ENCODE measurements around the gene SH3BP4. TPM values are rescaled to one million over a fixed set of nuclear protein-coding genes. Genes with fewer than 3 reads are reported as not detected.

SH3BP4 gene
- total RNA-seq, 1 donor = 121 TPM

DNA sequence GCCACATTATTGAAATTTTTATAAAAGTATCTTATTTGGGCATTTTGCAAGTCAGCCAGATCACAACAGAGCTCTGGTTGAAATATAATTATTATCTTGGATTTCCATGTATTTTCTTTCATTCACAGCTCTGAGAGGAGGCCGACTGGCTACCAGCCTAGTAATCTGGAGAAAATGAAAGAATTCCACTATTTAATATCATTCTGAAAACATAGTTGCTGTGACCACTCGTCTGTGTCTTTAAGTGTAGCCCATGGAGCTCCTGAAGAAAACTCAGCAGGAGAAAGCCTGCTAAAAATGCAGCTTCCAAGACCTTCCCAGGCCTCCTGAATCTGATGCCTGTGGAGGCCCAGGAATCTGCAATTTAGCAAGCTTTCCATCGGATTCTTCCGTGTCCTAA, 114.7 kb downstream of the SH3BP4 start:
- H3K36me3 ChIP-seq (ENCODE audit: insufficient read depth, low read length) = no peaks in the 10 kb centered on the region
- DNase-seq (ENCODE audit: insufficient read length, low spot score, missing footprints) = no peak
- no peaks in the 10 kb centered on the region for H3K27me3 ChIP-seq (ENCODE audit: insufficient read depth, low read length)
- no peaks in the 10 kb centered on the region for H4K20me1 ChIP-seq (ENCODE audit: insufficient read depth, low read length)
- no peak overlapping the region for H3K4me3 ChIP-seq (ENCODE audit: insufficient read depth, low read length)
- H3K4me1 ChIP-seq (ENCODE audit: insufficient read depth, low read length) = no peaks in the 10 kb centered on the region
- H2AFZ ChIP-seq (ENCODE audit: low read length) = no peak overlapping the region
- no peaks in the 10 kb centered on the region for H3K9me3 ChIP-seq (ENCODE audit: low read depth, low read length)
- TF ChIP-seq, protein P1, sequence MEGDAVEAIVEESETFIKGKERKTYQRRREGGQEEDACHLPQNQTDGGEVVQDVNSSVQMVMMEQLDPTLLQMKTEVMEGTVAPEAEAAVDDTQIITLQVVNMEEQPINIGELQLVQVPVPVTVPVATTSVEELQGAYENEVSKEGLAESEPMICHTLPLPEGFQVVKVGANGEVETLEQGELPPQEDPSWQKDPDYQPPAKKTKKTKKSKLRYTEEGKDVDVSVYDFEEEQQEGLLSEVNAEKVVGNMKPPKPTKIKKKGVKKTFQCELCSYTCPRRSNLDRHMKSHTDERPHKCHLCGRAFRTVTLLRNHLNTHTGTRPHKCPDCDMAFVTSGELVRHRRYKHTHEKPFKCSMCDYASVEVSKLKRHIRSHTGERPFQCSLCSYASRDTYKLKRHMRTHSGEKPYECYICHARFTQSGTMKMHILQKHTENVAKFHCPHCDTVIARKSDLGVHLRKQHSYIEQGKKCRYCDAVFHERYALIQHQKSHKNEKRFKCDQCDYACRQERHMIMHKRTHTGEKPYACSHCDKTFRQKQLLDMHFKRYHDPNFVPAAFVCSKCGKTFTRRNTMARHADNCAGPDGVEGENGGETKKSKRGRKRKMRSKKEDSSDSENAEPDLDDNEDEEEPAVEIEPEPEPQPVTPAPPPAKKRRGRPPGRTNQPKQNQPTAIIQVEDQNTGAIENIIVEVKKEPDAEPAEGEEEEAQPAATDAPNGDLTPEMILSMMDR (IDR thresholded peaks at IDR 0.05; ENCODE audit: extremely low read depth, low read depth, low read length) = no peak
- H3K27ac ChIP-seq (ENCODE audit: low read depth, low read length) = no peak overlapping the region
- no peak overlapping the region for H3K4me2 ChIP-seq (ENCODE audit: insufficient read depth, low read length)
- no peaks in the 10 kb centered on the region for H3K79me2 ChIP-seq (ENCODE audit: insufficient read depth, low read length)

GRCh38 chr2:235066895-235067294, 115.1 kb downstream of the SH3BP4 start:
- H3K4me2 ChIP-seq (ENCODE audit: insufficient read depth, low read length) = no peak overlapping the region
- DNase-seq (ENCODE audit: insufficient read length, low spot score, missing footprints) = no peak
- no peak overlapping the region for H3K27ac ChIP-seq (ENCODE audit: low read depth, low read length)
- H3K79me2 ChIP-seq (ENCODE audit: insufficient read depth, low read length) = no peaks in the 10 kb centered on the region
- H3K36me3 ChIP-seq (ENCODE audit: insufficient read depth, low read length) = no peaks in the 10 kb centered on the region
- no peaks in the 10 kb centered on the region for H3K4me1 ChIP-seq (ENCODE audit: insufficient read depth, low read length)
- H4K20me1 ChIP-seq (ENCODE audit: insufficient read depth, low read length) = no peaks in the 10 kb centered on the region
- H3K4me3 ChIP-seq (ENCODE audit: insufficient read depth, low read length) = no peak overlapping the region
- H2AFZ ChIP-seq (ENCODE audit: low read length) = no peak overlapping the region
- H3K27me3 ChIP-seq (ENCODE audit: insufficient read depth, low read length) = no peaks in the 10 kb centered on the region
- H3K9me3 ChIP-seq (ENCODE audit: low read depth, low read length) = no peaks in the 10 kb centered on the region
- TF ChIP-seq, protein P1 (IDR thresholded peaks at IDR 0.05; ENCODE audit: extremely low read depth, low read depth, low read length) = no peak

DNA sequence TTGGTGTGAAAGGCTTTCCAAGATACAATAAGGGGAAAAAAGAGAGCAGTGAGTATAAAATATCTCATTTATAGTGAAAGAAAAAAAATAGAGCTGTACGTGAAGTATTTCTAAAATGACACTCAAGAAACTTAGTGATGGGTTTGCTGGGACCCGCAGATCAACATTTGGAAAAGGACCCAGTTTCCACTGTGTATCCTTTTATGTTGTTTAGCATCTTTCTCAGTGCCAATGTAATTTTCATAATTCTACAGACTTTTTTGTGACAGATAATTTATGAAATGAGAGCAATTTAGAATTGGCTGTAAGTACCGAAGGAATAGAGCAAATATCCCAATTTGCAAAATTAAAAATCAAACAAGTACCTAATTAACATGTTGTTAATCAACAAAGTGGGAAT, 116.9 kb downstream of the SH3BP4 start:
- TF ChIP-seq, protein P1 (IDR thresholded peaks at IDR 0.05; ENCODE audit: extremely low read depth, low read depth, low read length) = no peak
- no peaks in the 10 kb centered on the region for H3K9me3 ChIP-seq (ENCODE audit: low read depth, low read length)
- H3K4me3 ChIP-seq (ENCODE audit: insufficient read depth, low read length) = no peak overlapping the region
- no peak overlapping the region for H3K4me2 ChIP-seq (ENCODE audit: insufficient read depth, low read length)
- no peaks in the 10 kb centered on the region for H3K27me3 ChIP-seq (ENCODE audit: insufficient read depth, low read length)
- no peaks in the 10 kb centered on the region for H3K4me1 ChIP-seq (ENCODE audit: insufficient read depth, low read length)
- no peak for DNase-seq (ENCODE audit: insufficient read length, low spot score, missing footprints)
- H2AFZ ChIP-seq (ENCODE audit: low read length) = no peak overlapping the region
- no peak overlapping the region for H3K27ac ChIP-seq (ENCODE audit: low read depth, low read length)
- H3K79me2 ChIP-seq (ENCODE audit: insufficient read depth, low read length) = no peaks in the 10 kb centered on the region
- no peaks in the 10 kb centered on the region for H3K36me3 ChIP-seq (ENCODE audit: insufficient read depth, low read length)
- no peaks in the 10 kb centered on the region for H4K20me1 ChIP-seq (ENCODE audit: insufficient read depth, low read length)

DNA sequence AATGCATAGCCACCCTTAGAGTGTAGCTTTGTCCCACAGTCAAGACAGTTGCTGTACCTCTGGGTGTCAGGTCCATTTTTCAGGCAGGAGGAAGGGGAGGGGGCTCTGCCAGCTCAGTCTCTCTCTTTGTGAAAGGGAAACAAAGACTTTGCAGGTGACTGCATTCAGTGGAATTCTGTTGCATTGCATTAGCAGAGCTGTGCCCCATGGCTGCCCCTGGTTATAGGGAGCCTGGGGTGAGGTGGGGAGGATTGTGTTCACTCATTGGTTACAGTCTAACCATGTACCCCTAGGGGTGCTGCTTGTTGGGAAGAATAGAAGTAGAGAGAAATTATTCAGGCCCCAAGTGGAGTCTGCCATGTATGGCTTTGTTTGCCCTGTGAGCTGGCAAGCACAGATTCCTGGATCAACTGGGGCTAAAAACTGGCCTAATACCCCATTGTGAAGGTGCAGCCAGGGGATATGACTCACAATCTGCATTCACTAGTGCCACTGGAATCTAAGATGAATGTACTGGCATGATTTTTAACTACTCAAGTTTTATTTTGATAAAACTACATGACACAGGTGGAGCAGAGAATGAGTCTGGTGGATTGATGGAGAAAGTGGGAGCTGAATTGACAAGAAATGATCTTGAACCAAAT, 118.4 kb downstream of the SH3BP4 start:
- Histone ChIP-seq H3K4me1 (ENCODE audit: insufficient read depth, low read length) (no peaks in the 10 kb centered on the region), H3K27me3 (ENCODE audit: insufficient read depth, low read length) (no peaks in the 10 kb centered on the region), H3K4me3 (ENCODE audit: insufficient read depth, low read length) (no peak overlapping the region), H3K79me2 (ENCODE audit: insufficient read depth, low read length) (no peaks in the 10 kb centered on the region), H2AFZ (ENCODE audit: low read length) (no peak overlapping the region), H3K4me2 (ENCODE audit: insufficient read depth, low read length) (no peak overlapping the region), H3K36me3 (ENCODE audit: insufficient read depth, low read length) (no peaks in the 10 kb centered on the region), H3K27ac (ENCODE audit: low read depth, low read length) (no peak overlapping the region), H3K9me3 (ENCODE audit: low read depth, low read length) (no peaks in the 10 kb centered on the region), H4K20me1 (ENCODE audit: insufficient read depth, low read length) (no peaks in the 10 kb centered on the region)
- peak; percentile 76 for DNase-seq (ENCODE audit: insufficient read length, low spot score, missing footprints)
- TF ChIP-seq, protein P1 (IDR thresholded peaks at IDR 0.05; ENCODE audit: extremely low read depth, low read depth, low read length) = no peak

Measured in osteoblast (primary cell).